OCI-LY1 (cell line): ENCODE data around the gene JAK1.

Source experiments
- H2AFZ ChIP-seq: fragments of 200-600 bp; sonication (generic), shearing (Covaris generic); 2 replicates; pipeline ENCODE4 v1.6.0; 2014; ENCODE audit warnings: antibody characterized with exemption, mild to moderate bottlenecking, low read length
- H3F3A ChIP-seq: fragments of 200-600 bp; sonication (generic), shearing (Covaris generic); 2 replicates; pipeline ENCODE4 v1.6.0; 2014; ENCODE audit warnings: mild to moderate bottlenecking, antibody characterized with exemption, low read length, moderate library complexity; ENCODE audit not compliant: insufficient read depth
- H3K27ac ChIP-seq: fragments of 200-600 bp; sonication (generic); 2 replicates; pipeline ENCODE4 v1.5.1; 2014; ENCODE audit warnings: low read length, mixed run types, mild to moderate bottlenecking, low read depth; ENCODE audit not compliant: poor library complexity, severe bottlenecking
- H3K27me3 ChIP-seq: fragments of 200-600 bp; sonication (generic); 2 replicates; pipeline ENCODE4 v1.6.0; 2014; ENCODE audit warnings: antibody characterized with exemption, mild to moderate bottlenecking, low read length, moderate library complexity; ENCODE audit not compliant: insufficient read depth
- H3K36me3 ChIP-seq: fragments of 200-600 bp; sonication (generic); 2 replicates; pipeline ENCODE4 v1.6.1; 2014; ENCODE audit warnings: mild to moderate bottlenecking, antibody characterized with exemption, low read length, moderate library complexity, mixed read lengths; ENCODE audit not compliant: insufficient read depth
- H3K4me1 ChIP-seq: fragments of 200-600 bp; sonication (generic); 2 replicates; pipeline ENCODE4 v1.5.1; 2014; ENCODE audit warnings: mild to moderate bottlenecking, low read length, moderate library complexity; ENCODE audit not compliant: insufficient read depth, severe bottlenecking
- H3K4me2 ChIP-seq: fragments of 200-600 bp; sonication (generic), shearing (Covaris generic); 2 replicates; pipeline ENCODE4 v1.6.1; 2014; ENCODE audit warnings: low read length
- H3K4me3 ChIP-seq: fragments of 200-600 bp; sonication (generic); 2 replicates; pipeline ENCODE4 v1.5.1; 2014; ENCODE audit warnings: low read length, low read depth, mild to moderate bottlenecking, mixed read lengths; ENCODE audit not compliant: poor library complexity, severe bottlenecking
- H3K79me2 ChIP-seq: fragments of 200-600 bp; shearing (Covaris generic); 2 replicates; pipeline ENCODE4 v1.6.1; 2016; ENCODE audit warnings: mixed run types, low read length, mixed read lengths; ENCODE audit not compliant: insufficient read depth
- H3K9ac ChIP-seq: fragments of 200-600 bp; sonication (generic), shearing (Covaris generic); 2 replicates; pipeline ENCODE4 v1.6.1; 2014; ENCODE audit warnings: mild to moderate bottlenecking, low read length, mixed read lengths
- H3K9me2 ChIP-seq: fragments of 200-600 bp; sonication (generic), shearing (Covaris generic); 2 replicates; pipeline ENCODE4 v1.6.1; 2014; ENCODE audit warnings: low read depth, mild to moderate bottlenecking, low read length, mixed read lengths
- H3K9me3 ChIP-seq: fragments of 200-600 bp; shearing (Covaris generic); 2 replicates; pipeline ENCODE4 v1.6.1; 2014; ENCODE audit warnings: low read length, mixed read lengths
- H4K20me1 ChIP-seq: fragments of 200-600 bp; sonication (generic), shearing (Covaris generic); 2 replicates; pipeline ENCODE4 v1.6.0; 2016; ENCODE audit warnings: mild to moderate bottlenecking, low read length; ENCODE audit not compliant: insufficient read depth
- CTCF ChIP-seq: fragments of 200-600 bp; sonication (generic), shearing (Covaris generic); IDR thresholded peaks from 2 replicates; pipeline ENCODE4 v1.5.1; 2017; ENCODE audit warnings: mild to moderate bottlenecking, antibody characterized with exemption, low read length, moderate library complexity, mixed read lengths
- EZH2 ChIP-seq: fragments of 200-600 bp; sonication (generic), shearing (Covaris generic); IDR thresholded peaks from 2 replicates; pipeline ENCODE4 v1.8.0; 2017; ENCODE audit warnings: borderline replicate concordance, mixed run types, mild to moderate bottlenecking, antibody characterized with exemption, low read length, moderate library complexity, mixed read lengths

The JAK1 gene

DNA sequence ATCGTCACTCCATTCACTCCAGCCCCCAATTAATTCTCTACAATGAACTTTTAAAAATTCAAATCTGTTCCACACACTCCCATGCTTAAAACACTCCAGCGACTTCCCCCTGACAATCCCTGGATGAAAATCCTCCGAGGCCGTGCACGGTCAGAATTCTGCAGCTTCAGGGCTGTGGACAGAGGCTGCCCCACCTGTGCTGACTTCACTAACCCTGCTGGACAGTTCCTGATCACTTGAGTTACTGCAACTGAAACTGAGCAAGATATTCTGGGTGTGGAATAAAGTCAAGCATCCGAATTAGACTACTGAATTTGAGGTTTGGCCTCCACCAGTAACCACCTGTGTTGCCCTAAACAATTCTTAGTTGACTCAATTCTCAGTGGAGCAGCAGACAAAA, 1.0 kb upstream of the JAK1 start:
- Histone ChIP-seq H3K9ac (no peak overlapping the region), H3K4me2 (peak overlapping the region; percentile 87; the same call in 1 of the 2 replicates), H4K20me1 (no peaks in the 10 kb centered on the region; the same call in 1 of the 2 replicates), H3K36me3 (no peaks in the 10 kb centered on the region), H3F3A (no peaks in the 10 kb centered on the region), H3K9me3 (no peaks in the 10 kb centered on the region), H3K79me2 (no peaks in the 10 kb centered on the region), H3K4me1 (peaks cover 39% of the 10 kb centered on the region), H3K4me3 (no peak overlapping the region), H3K27me3 (no peaks in the 10 kb centered on the region), H3K27ac (no peak overlapping the region), H3K9me2 (no peaks in the 10 kb centered on the region), H2AFZ (no peak overlapping the region)
- TF ChIP-seq EZH2 (no peak), CTCF (no peak)

GRCh38 chr1:64965366-64966157, 787 bp downstream of the JAK1 start:
- H4K20me1 ChIP-seq = no peaks in the 10 kb centered on the region; the same call in 1 of the 2 replicates
- H3K4me1 ChIP-seq = peaks cover 41% of the 10 kb centered on the region
- no peaks in the 10 kb centered on the region; the same call in 1 of the 2 replicates for H3K27me3 ChIP-seq
- no peaks in the 10 kb centered on the region for H3K79me2 ChIP-seq
- H2AFZ ChIP-seq = no peak overlapping the region
- no peaks in the 10 kb centered on the region for H3K36me3 ChIP-seq
- no peaks in the 10 kb centered on the region for H3K9me3 ChIP-seq
- H3K9me2 ChIP-seq = no peaks in the 10 kb centered on the region
- H3K4me2 ChIP-seq = peak overlapping the region; percentile 77
- H3K27ac ChIP-seq = no peak overlapping the region
- no peak for TF ChIP-seq CTCF
- TF ChIP-seq EZH2 = no peak
- H3F3A ChIP-seq = no peaks in the 10 kb centered on the region
- H3K9ac ChIP-seq = peak overlapping the region; percentile 71
- peak overlapping the region; percentile 93 for H3K4me3 ChIP-seq

DNA sequence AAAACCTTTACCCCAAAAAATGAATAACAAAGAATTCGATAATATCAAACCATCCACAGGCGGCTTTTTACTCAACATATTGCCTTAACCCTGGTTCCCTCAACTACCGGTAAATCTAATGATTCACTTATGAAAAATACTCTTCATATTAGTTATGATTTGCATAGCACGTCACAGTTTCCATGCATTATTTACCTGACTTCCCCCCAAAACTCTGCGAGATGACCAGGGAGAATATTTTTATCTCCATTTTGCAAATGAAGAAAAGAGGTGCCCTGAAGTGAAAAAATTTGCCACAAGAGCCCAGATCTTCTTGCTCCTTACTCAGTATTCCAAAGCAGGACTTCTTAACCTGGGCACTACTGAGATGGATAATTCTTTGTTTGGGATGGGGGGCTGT, 2.9 kb downstream of the JAK1 start:
- no peak for TF ChIP-seq EZH2
- TF ChIP-seq CTCF = no peak
- Histone ChIP-seq H4K20me1 (peaks cover 7% of the 10 kb centered on the region), H3K9me2 (no peaks in the 10 kb centered on the region), H2AFZ (no peak overlapping the region), H3K4me3 (no peak overlapping the region), H3K4me1 (peaks cover 41% of the 10 kb centered on the region), H3K36me3 (no peaks in the 10 kb centered on the region), H3F3A (no peaks in the 10 kb centered on the region), H3K9ac (no peak overlapping the region), H3K79me2 (no peaks in the 10 kb centered on the region), H3K9me3 (no peaks in the 10 kb centered on the region), H3K4me2 (no peak overlapping the region), H3K27me3 (no peaks in the 10 kb centered on the region; the same call in 1 of the 2 replicates), H3K27ac (no peak overlapping the region)
